SU-DHL-6 (cell line): ENCODE measurements around the gene PRKN.

ENCODE experiments used
- H2AFZ ChIP-seq: fragments of 200-600 bp; sonication (generic); 2 replicates; pipeline ENCODE4 v1.6.1; 2014; ENCODE audit warnings: low read depth, mild to moderate bottlenecking, moderate library complexity, mixed read lengths, antibody characterized with exemption, low read length; ENCODE audit not compliant: severe bottlenecking
- H3F3A ChIP-seq: fragments of 200-600 bp; shearing (Covaris generic); 2 replicates; pipeline ENCODE4 v1.6.0; 2016; ENCODE audit warnings: antibody characterized with exemption, mild to moderate bottlenecking; ENCODE audit not compliant: insufficient read depth
- H3K27ac ChIP-seq: fragments of 200-600 bp; sonication (generic); 2 replicates; pipeline ENCODE4 v1.5.1; 2016; ENCODE audit warnings: low read depth, mild to moderate bottlenecking, low read length, moderate library complexity, mixed read lengths
- H3K27me3 ChIP-seq: fragments of 200-600 bp; sonication (generic), shearing (Covaris generic); 2 replicates; pipeline ENCODE4 v1.6.0; 2014; ENCODE audit warnings: mild to moderate bottlenecking, low read length
- H3K36me3 ChIP-seq: fragments of 200-600 bp; sonication (generic); 2 replicates; pipeline ENCODE4 v1.6.1; 2014; ENCODE audit warnings: mild to moderate bottlenecking, low read length, mixed read lengths
- H3K4me2 ChIP-seq: fragments of 300-600, 200-600 bp; shearing (Covaris generic), sonication (generic); 2 replicates; pipeline ENCODE4 v1.6.0; 2014; ENCODE audit warnings: low read length, low read depth, mild to moderate bottlenecking; ENCODE audit not compliant: poor library complexity, severe bottlenecking
- H3K4me3 ChIP-seq: fragments of 200-600 bp; sonication (generic); 2 replicates; pipeline ENCODE4 v1.5.1; 2014; ENCODE audit warnings: antibody characterized with exemption, low read length, mild to moderate bottlenecking, mixed read lengths; ENCODE audit not compliant: insufficient read depth, poor library complexity, severe bottlenecking
- H3K79me2 ChIP-seq: fragments of 200-600 bp; sonication (generic); 2 replicates; pipeline ENCODE4 v1.6.1; 2014; ENCODE audit warnings: mild to moderate bottlenecking, low read length, moderate library complexity; ENCODE audit not compliant: insufficient read depth
- H3K9ac ChIP-seq: fragments of 200-600 bp; sonication (generic); 2 replicates; pipeline ENCODE4 v1.7.0; 2014; ENCODE audit warnings: mild to moderate bottlenecking, low read length
- H3K9me2 ChIP-seq: fragments of 200-600 bp; sonication (generic); replicated peaks from 2 replicates; pipeline ENCODE4 v1.6.1; 2014; ENCODE audit warnings: low read length; ENCODE audit not compliant: insufficient read depth
- H3K9me3 ChIP-seq: fragments of 200-600 bp; sonication (generic); 2 replicates; pipeline ENCODE4 v1.6.1; 2014; ENCODE audit warnings: low read length, mixed read lengths; ENCODE audit not compliant: insufficient read depth
- H4K20me1 ChIP-seq: fragments of 200-600 bp; sonication (generic); 2 replicates; pipeline ENCODE4 v1.6.1; 2014; ENCODE audit warnings: low read depth, mild to moderate bottlenecking, antibody characterized with exemption, low read length, moderate library complexity, mixed read lengths
- EZH2phosphoT487 ChIP-seq: fragments of 200-600 bp; sonication (generic), shearing (Covaris generic); conservative IDR thresholded peaks from 2 replicates; pipeline ENCODE4 v1.6.1; 2018; ENCODE audit warnings: mild to moderate bottlenecking, antibody characterized with exemption, low read length, moderate library complexity, mixed read lengths
- TF ChIP-seq, protein P1 (sequence below): fragments of 200-600 bp; sonication (generic); IDR thresholded peaks from one replicate; pipeline ENCODE4 v1.5.1; 2017; ENCODE audit warnings: antibody characterized with exemption, mild to moderate bottlenecking, low read length, moderate library complexity; ENCODE audit not compliant: insufficient read depth, poor library complexity, severe bottlenecking

The PRKN gene

DNA sequence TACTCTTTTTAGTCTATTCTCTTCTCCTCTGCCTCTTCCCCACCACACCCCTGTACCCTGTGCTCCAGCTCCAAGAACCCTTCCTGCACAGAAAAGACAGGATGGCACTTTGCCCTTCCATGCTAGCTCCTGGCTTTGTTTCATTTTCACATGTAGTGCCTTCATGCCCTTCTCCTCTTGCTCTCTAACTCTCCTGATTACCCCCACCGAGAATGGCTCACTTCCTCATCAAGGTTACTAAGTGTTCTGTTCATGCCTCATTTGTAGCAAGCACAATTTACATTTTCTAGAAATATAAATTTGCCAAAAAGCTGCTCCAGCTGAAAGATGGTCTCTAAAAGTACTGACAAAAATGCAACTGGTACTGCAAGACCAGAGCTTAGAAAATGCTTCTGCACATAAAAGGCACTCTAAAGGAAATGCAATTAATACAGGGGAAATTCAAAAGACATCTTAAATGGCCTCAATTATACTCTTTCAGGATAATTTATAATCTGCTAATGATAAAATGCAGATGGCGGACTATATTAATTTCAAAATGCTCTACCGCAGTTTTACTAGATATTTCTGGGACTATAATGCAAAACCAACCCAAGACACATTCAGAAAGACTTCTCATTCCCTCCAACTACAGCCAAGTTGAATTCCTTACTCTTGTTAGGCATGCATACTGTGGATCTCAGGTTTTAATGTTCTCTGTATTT lies 570.2 kb downstream of the PRKN start:
- Histone ChIP-seq H3K27ac (no peak overlapping the region), H3K9ac (no peak overlapping the region), H3K4me3 (no peak overlapping the region), H3F3A (no peaks in the 10 kb centered on the region), H2AFZ (no peak overlapping the region), H3K9me2 (no peaks in the 10 kb centered on the region), H3K4me2 (no peak overlapping the region), H3K79me2 (no peaks in the 10 kb centered on the region), H3K27me3 (no peaks in the 10 kb centered on the region), H3K9me3 (no peaks in the 10 kb centered on the region), H4K20me1 (no peaks in the 10 kb centered on the region), H3K36me3 (no peaks in the 10 kb centered on the region)
- TF ChIP-seq EZH2phosphoT487 = no peak
- TF ChIP-seq, protein P1, sequence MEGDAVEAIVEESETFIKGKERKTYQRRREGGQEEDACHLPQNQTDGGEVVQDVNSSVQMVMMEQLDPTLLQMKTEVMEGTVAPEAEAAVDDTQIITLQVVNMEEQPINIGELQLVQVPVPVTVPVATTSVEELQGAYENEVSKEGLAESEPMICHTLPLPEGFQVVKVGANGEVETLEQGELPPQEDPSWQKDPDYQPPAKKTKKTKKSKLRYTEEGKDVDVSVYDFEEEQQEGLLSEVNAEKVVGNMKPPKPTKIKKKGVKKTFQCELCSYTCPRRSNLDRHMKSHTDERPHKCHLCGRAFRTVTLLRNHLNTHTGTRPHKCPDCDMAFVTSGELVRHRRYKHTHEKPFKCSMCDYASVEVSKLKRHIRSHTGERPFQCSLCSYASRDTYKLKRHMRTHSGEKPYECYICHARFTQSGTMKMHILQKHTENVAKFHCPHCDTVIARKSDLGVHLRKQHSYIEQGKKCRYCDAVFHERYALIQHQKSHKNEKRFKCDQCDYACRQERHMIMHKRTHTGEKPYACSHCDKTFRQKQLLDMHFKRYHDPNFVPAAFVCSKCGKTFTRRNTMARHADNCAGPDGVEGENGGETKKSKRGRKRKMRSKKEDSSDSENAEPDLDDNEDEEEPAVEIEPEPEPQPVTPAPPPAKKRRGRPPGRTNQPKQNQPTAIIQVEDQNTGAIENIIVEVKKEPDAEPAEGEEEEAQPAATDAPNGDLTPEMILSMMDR = no peak

DNA sequence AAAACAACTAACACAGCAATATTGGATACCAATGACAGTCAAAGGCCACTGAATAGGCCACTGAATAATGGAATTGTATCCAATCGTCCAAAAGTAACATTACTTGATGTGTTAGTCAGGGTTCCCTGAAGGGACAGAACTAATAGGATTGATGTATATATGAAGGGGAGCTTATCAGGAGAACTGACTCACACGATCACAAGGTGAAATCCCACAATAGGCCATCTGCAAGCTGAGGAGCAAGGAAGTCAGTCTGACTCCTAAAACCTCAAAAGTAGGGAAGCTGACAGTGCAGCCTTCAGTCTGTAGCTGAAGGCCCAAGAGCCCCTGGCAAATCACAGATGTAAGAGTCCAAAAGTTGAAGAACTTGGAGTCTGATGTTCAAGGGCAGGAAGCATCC lies 571.4 kb downstream of the PRKN start:
- Histone ChIP-seq H3K4me2 (no peak overlapping the region), H2AFZ (no peak overlapping the region), H3K36me3 (no peaks in the 10 kb centered on the region), H3K9ac (no peak overlapping the region), H3K4me3 (no peak overlapping the region), H4K20me1 (no peaks in the 10 kb centered on the region), H3K27ac (no peak overlapping the region), H3K9me2 (no peaks in the 10 kb centered on the region), H3K9me3 (no peaks in the 10 kb centered on the region), H3K27me3 (no peaks in the 10 kb centered on the region), H3K79me2 (no peaks in the 10 kb centered on the region), H3F3A (no peaks in the 10 kb centered on the region)
- TF ChIP-seq, protein P1 = no peak
- no peak for TF ChIP-seq EZH2phosphoT487

DNA sequence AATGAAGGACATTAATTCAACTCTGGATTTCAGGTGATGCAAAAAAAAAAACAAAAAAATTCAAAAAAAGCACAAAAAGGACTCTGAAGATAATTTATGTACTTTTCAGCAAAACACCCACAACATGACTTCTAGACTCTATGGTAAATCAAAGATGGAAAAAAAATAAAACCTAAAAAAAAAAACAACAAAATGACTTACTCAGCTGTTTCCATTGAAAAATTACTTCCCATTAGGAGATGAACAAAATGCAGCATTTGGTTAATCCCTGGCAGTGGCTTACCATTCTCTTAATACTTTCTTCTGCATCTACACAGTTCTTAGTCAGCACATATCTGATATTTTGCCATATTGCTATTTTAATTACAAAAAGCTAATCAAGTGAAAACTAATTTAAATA lies 572.6 kb downstream of the PRKN start:
- Histone ChIP-seq H3K27me3 (no peaks in the 10 kb centered on the region), H3K9me2 (no peaks in the 10 kb centered on the region), H2AFZ (no peak overlapping the region), H3K4me2 (no peak overlapping the region), H3K79me2 (no peaks in the 10 kb centered on the region), H4K20me1 (no peaks in the 10 kb centered on the region), H3K9ac (no peak overlapping the region), H3K4me3 (no peak overlapping the region), H3K36me3 (no peaks in the 10 kb centered on the region), H3F3A (no peaks in the 10 kb centered on the region), H3K9me3 (no peaks in the 10 kb centered on the region), H3K27ac (no peak overlapping the region)
- TF ChIP-seq, protein P1 = no peak
- no peak for TF ChIP-seq EZH2phosphoT487
